ENCODE results near the gene PAK1.
"Not testable (repeated sequence)": the region's sequence is repeated elsewhere in the genome, so short reads cannot be mapped to it uniquely, and the experiment has no call there.

PAK1 gene

DNA sequence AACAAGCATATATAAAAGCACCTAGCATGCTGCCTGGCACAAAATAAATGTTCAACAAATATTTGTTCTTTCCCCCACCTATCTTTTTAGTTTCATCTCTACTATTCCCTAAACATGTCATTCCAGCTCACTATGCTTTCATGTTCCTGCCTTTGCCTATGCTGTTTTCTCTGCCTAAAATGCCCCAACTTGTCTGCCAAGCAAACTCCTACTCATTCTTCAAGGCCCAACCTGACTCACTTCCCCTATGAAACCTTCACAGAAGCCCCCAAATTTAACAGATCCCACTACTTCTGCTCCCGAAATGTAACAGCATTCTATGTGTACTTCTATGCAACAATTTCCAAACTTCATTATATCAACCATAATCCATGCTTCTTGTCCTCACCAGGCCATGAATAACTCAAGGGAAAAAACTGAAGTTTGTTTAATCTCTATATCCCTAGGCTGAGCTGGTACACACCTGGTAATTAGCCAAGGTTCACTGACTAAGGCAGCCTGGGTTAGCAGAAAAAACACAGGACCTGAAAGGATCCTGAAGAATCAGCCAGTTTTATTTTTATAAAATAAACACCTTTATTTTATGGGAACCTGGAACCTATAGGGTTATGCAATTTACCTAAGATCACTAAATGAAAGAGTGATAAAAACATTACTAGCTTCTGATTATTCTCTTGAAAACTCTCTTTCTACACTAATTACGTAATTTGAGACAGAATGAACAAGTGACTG, 72.2 kb downstream of the PAK1 start:
- no peak for DNase-seq

DNA sequence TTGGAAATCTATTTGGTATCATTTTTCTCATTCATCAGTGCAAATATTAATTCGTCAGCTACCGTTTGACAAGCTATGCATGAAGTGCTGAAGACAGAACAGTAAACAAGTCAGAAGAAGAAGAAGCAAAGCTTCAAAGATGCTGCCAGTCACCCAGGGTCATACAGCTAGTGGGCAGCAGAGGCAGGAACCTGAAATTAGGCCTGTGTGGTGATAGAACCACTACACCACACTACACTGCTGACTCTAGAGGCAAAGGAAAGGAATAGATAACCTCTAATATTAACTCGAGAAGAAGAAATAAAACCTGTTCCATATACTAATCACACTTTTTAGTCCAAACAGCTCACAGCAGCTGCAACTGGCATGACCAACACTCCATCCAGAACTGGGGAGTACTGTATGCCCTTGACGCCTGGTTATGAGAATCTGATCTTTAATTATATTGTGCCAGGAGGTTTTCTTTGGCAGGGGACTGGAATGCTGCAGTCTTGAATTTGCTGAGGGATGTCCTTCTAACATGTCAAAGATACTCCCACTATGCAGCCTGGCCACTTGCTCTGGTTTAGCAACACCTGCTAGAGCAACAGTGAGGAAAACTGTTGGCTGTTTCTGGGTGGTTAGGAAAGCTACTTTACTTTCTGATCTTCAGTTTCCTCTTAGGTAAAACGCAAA, 73.0 kb downstream of the PAK1 start:
- no peak for DNase-seq

DNA sequence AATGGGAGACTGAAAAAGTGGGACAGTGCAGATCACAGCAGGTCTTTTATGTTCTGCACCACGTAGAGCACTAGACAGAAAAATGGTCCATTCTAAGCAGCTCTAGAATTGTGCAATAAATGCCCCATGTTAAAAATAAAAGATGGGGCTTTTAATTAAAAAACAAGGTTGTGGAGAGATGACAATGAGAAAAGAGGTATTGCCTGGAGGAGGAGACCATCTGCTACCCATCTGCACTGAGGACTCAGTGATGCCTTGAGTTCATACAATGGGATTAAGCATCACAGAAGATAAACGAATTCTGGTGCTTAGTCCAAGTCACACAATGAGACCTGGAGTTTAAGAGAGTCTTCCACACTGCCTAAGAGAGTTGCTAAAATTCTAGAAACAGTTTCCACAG, 73.6 kb downstream of the PAK1 start:
- no peak for DNase-seq

DNA sequence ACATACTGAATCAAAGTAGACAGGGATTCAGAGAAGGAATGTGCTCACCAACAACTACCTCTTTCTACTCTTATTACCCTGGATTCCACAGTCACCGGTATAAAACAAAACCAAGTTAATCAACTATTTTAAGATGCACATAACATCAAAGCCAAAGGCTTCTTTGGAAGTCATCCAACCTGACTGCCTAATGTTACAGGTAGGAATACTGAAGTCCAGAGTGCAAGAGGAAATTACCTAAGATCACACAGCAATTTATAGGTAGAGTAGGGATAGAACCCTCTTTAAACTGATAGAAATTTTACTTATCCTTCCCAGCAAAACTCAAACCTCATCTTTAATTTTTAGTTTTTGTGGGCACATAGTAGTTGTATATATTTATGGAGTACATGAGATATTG, 76.3 kb downstream of the PAK1 start:
- DNase-seq = no peak

DNA sequence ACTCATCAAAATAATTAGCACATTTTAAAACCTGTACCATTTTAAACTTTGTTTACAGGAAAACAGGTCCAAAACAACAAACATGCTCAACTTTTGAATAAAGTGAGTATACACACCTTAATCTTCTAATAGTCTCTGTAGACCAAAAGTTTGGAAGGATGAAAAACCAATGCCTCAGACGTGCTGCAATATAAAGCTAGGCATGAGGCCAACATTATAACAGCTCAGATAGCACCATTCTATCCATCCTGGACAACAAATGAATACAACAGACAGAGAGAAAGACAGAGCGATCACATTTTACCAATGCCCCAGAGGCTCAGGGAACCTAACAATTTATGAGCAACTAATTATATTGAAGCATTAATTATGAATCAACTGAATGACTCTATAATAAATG, 77.0 kb downstream of the PAK1 start:
- no peak for DNase-seq

DNA sequence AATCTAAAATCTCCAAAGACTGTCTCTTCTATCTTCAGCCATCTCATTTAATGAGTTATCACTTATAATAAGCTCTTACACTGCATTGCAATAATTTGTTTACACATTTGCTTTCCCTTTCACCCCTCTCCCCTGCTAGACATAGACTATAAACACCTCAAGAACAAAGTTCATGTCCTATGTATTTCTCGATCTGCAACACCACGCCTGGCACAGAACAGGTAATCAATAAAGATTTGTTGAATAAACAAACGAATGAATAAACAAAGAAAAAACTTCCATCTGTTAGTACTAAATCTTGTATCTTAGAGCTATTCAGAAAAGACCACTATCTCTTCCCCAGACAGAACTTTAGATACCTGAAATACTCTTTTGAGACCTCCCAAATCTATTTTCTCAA, 77.6 kb downstream of the PAK1 start:
- DNase-seq = no peak

DNA sequence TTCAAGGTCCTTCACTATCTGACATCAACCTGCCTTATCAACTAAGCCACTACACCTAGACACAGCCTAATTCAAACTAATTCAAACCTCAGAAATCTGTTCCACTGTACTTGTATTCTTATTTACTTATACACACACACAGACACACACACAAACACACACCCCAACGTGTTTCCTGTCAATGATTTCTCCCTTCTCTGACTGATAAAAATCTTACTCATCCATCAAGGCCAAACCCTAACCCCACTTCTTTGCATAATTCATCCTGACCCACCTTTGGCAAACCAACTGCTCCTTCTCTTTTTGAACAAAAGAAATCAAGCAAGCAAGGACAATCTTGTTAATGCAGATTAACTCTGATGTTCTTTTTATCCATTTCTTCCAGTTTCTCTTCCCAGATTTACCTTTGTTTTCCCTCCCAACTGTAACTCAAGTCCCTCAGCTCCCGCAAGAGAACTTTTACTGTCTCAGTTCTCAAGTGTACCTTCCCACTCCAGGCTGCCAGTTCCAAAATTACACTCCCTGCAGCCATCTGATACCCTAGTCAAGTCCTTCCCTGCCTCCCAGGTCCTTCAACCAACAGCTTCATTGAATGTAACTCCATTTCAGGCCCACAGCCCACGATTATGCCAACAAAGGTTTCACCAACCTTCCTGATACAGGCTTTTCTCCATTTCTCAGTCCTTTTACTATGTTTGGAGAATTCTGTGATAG, 78.3 kb downstream of the PAK1 start:
- no peak for DNase-seq

DNA sequence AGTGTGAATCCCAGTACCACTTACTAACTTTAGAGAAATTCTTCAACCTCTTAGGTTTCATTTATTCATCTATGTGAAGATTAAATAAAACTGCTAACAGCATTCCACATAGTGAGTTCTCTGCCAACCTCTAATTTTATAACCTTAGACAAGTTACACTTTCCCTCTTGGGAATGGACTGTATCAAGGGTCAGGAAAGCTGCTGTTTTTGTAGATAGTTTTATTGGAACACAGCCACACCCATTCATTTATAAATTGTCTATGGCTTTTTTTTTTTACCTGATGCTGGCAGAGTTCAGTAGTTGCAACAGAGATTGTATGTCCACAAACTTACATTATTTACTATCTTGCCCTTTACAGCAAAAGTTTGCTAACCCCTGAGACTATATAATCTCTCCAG, 81.1 kb downstream of the PAK1 start:
- no peak for DNase-seq

DNA sequence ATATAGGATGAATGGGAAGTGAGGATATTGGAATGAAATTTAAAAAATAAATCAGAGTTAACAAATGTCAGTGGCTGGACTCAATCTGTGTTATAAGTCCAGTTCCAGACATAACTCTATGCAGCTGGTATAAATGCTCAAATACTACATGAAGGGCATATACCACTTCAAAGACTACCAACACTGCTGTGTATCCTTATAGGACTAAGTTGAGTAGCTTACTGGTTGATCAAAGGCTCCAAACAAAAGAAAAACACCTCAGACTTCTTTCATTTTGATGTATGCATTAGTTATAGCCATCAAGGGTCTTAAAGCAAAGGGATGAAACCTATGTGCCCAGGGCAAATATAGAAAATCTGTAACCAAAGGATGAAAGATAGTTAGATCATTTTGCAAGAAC, 86.2 kb downstream of the PAK1 start:
- no peak for DNase-seq

DNA sequence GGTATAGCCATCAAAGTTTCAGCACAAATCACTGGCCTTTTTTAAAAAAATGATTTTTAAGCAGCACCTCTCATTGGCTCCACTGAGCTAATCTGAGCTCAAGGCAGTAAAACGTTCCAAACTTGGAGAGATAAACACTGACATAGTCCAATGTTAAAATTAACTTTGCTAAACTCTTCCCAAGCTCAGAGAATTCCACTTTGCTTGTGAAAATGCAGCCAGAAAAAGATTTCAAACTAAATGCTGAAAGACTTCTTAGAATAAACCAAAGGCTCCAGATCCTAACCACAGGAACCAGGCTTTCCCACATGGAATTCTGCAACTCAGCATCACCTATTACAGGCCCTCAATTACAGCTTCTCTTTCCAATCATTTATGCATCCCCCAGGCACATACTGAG, 87.7 kb downstream of the PAK1 start:
- no peak for DNase-seq

DNA sequence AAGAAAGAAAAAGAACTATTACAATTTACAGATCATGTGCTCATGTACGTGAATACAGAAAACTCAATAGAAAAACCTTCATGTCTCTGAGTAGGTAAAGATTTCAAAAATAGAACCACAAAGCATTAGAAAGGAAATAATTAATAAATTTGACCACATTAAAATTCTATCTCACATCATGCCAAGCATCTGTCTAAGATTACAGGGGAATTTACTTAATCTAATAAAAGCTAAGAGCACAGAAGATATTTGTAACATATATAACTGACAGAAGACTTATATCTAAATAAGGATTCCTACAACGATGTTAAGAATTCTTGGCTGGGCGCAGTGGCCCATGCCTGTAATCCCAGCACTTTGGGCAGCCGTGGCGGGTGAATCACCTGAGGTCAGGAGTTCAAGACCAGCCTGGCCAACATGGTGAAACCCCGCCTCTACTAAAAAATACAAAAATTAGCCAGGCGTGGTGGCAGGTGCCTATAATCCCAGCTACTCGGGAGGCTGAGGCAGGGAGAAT, 88.6 kb downstream of the PAK1 start:
- not testable (repeated sequence) for DNase-seq

DNA sequence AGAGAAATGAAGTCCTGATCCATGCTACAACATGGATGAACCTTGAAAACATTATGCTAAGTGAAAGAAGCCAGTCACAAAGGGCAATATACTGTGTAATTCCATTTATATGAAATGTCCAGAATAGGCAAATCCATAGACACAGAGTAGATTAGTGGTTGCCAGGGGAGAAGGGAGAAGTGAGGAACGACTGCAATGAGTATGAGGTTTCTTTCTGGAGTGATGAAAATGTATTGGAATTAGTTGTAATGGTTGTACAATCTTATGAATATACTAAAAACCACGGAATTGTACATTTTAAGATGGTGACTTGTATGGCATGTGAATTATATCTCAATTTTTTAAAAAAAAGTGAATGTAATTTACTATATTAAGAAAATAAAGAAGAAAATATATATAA, 89.3 kb downstream of the PAK1 start:
- DNase-seq = no peak

DNA sequence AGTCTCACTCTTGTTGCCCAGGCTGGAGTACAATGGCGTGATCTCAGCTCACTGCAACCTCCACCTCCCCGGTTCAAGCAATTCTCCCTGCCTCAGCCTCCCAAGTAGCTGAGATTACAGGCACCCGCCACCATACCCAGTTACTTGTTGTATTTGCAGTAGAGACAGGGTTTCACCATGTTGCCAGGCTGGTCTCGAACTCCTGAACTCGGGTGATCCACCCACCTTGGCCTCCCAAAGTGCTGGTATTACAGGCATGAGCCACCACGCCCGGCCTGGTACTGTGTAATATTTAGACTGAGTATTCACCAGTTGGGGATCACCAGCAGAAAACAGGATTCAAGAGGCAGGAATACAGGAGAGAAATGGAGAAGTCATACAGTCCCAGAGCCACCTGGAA, 90.5 kb downstream of the PAK1 start:
- not testable (repeated sequence) for DNase-seq

DNA sequence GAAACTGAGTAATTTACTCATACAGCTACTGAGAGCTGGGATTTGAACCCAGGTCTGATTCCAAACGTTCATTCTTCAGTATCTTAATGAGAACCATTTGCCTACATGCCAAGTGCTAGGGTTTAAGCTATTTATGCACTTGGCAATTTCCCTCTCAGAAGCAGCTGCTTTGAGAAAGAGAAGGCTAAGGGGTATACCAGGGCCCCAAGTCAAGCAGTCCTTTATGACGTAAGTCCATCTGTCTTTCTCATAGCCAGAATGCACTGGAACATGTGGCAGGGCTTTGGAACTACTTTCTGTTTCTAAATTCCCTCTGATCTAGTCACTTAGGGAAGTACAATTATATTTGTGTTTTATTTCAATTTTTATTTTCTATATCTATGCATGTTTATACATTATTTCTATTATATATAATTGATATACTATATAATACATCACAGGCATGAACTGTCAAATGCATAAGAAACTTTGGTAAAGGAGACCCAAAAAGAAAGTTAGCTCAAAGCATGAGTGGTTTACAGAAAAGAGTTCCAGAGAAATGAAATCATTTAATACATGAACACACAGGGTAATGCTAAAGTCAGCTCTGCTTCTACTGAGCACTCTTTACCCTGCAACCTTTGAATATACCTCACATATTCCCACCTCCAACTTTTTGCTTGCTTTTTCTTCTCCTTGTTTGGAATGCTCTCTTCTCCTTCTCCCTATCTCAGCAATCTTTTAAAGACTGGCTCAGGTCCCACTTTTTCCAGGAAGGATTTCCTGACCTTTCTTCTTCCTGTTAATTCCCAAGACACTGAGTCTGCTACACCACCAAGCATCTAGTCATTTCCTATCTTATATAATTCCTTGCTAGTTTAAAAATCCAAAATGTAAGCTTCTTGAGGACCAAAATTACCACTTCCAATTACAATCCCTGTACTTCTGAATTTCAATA, 91.9 kb downstream of the PAK1 start:
- no peak for DNase-seq

DNA sequence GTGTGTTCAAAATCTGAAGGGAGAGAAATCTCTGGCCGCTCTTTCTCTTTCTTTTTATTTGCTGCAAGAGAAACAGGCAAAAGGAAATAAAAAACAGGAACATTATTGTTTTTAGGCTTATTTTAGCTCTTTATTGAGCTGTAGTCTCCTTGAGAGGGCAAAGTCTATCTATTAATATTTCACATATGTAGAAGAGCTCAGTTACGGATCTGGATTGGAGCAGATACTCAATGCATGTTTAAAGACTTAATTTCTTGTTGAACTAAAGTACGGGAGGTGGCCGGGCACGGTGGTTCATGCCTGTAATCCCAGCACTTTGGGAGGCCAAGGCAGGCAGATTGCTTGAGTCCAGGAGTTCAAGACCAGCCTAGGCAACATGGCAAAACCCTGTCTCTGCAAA, 94.0 kb downstream of the PAK1 start:
- DNase-seq = no peak

DNA sequence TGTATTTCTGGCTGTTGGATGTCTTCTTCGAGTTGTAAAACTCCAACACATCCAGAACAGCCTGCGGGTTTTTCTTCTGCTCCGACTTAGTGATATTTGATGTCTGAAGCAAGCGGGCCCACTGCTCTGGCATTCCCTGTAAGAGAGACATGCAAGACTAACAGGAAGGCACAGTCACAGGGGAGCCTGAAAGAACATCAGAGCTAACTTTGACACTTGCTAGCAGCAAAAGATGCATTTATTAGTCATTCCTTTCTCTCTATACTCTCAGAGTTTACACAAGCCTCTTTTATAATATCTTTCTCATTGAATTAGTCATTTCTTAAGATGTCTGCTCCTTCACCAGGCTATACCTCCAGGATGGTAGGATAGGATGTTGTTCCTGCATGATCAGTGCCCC, 94.6 kb downstream of the PAK1 start:
- no peak for DNase-seq

DNA sequence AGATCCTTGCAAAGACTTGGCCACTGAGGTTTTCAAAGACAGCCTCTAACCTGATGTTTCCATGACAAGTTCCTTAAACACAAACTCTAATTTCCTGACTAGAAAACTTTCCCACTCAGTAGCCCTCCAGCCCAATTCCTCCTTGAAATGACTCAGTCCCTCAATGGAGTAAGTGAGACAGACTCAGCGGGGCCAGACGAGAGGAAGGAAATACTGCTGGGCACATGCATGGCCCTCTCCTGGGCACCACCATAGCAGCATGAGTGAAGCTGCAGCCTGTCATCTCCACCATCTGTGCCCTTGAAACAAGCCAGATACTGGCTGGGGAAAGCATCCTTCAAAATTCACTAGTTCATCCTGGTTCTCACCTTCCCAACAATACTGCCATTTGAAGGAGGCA, 96.2 kb downstream of the PAK1 start:
- no peak for DNase-seq

DNA sequence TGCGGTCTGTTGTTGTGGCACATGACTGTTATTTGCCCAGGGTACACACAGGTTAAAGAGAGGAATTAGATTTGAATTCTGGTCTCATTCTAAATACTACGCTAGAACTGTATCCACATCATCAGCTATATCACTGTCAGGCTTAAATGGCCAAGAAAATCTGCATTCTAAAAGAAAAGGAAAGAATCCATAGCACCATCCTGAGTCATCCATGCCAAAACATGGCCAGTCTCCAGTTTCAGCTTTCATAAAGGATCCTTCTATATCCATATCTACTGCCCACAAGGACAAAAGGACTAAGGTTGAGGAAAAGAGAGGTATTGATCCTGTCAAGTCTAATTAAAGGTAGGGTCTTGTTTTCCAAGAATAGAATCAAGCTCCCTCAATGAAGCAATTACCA, 98.8 kb downstream of the PAK1 start:
- no peak for DNase-seq

DNA sequence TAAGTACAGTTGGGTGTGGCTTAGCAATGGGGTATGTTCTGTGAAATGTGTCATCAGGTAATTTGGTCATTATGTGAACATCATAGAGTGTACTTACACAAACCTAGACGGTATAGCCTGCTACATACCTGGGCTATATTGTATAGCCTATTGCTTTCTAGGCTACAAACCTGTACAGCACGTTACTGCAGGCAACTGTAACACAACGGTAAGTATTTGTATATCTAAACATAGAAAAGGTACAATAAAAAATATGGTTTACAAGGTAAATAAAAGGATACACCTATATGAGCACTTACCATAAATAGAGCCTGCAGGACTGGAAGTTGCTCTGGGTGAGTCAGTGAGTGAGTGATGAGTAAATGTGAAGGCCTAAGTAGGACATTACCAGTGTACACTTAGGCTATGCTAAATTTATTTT, 99.3 kb downstream of the PAK1 start:
- DNase-seq = no peak

DNA sequence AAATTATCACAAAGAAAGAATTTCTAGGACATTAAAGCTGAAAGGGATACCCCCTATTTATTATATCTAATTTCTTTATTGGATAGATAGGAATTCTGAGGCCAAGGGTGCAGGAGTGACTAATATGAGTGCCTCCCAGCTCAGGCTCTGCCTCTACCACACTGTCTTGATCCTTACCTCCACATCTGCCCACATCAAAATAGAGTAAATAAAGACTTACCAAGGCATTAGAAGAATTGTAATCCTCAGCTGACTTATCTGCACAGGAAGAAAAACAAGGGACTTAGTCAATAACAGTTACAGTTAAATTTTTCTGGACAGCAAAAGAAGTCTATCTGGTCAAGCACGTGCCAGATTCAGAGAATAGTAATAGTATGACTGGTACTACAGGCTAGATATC, 99.8 kb downstream of the PAK1 start:
- DNase-seq = no peak

DNA sequence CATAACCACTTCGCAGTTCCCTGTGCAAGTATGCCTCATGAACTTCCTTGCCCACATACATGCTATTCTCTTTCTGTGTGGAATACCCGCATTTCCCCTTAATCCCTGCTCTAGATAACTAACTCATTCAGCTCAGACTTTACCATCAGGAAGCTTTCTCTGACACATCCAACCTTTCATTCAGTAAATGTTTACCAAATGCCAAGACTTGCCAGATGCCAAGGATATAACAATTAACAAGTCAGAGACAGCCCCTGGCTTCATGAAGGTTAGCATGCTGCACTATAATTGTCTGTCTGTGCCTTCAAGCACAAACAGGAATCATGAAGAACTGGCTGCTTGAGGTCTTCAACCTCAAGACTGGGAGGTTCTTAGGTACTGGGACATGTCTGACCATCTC, 101.2 kb downstream of the PAK1 start:
- no peak for DNase-seq

DNA sequence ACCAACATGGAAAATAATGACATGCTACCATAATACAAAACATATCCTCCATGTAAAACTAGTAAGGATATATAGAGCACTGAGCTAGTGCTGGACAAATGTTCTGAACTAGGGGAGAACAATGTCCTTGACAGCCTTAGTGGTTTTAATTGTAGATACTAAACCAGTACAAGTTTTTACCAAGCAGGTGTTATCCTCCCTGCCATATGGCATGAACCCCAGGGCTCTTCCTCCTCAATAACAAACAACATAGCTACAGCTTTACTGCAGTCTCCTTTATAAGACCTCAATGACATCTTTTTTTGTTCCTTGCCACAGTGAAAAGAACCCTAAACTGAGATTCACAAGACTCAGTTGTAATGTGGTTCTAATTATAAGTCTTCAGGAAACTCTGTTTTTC, 102.2 kb downstream of the PAK1 start:
- no peak for DNase-seq

DNA sequence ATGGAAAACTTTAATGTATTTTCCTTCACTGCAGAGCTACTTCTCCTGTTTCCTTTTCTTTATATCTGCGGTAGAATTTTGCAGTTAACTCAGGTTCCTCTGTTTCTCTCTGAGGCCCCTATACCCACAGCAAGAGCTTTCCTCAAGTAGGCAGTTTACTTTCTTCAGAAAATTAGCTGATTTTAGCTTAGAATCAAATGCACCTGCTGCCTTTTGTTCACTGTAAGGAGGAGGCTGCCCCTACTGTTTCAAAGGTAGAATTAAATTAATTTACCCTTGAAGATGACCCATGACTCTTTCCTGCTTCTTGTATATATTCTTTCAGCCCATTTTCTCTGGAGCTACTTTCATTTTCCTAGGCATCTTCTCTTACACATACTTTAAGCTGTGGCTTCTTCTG, 103.7 kb downstream of the PAK1 start:
- DNase-seq = no peak
